GM21367 (cell line): ENCODE data around the gene PTPN4.
A peak's percentile ranks its signal among the peaks of the same experiment; 100 is the strongest.

ENCODE experiments used
- ATAC-seq: cut with Tn5 transposase; IDR thresholded peaks from one replicate; pipeline ENCODE4 v1.9.1; 2021; ENCODE audit not compliant: unreplicated experiment

PTPN4 gene

GRCh38 chr2:119846021-119846420 is 86.3 kb downstream of the PTPN4 start:
- ATAC-seq: no peak

GRCh38 chr2:119849838-119850565 is 90.3 kb downstream of the PTPN4 start:
- ATAC-seq: no peak

GRCh38 chr2:119852214-119852613 is 92.5 kb downstream of the PTPN4 start:
- no peak for ATAC-seq

- ATAC-seq: no peak
Measured at GRCh38 chr2:119853777-119854399, 94.2 kb downstream of the PTPN4 start.

GRCh38 chr2:119856469-119856901 is 96.8 kb downstream of the PTPN4 start:
- no peak for ATAC-seq

GRCh38 chr2:119857742-119858141 is 98.0 kb downstream of the PTPN4 start:
- ATAC-seq: no peak

- ATAC-seq: no peak
Measured at GRCh38 chr2:119859528-119859927, 99.8 kb downstream of the PTPN4 start.

GRCh38 chr2:119860924-119861323 is 101.2 kb downstream of the PTPN4 start:
- ATAC-seq: no peak

- ATAC-seq: peak; percentile 73
Measured at GRCh38 chr2:119862127-119862889, 102.6 kb downstream of the PTPN4 start.

GRCh38 chr2:119864318-119864717 is 104.6 kb downstream of the PTPN4 start:
- peak; percentile 48 for ATAC-seq

- ATAC-seq: no peak
Measured at GRCh38 chr2:119871725-119872124, 112.0 kb downstream of the PTPN4 start.

- ATAC-seq: no peak
Measured at GRCh38 chr2:119873350-119874315, 113.9 kb downstream of the PTPN4 start.

- ATAC-seq: no peak
Measured at GRCh38 chr2:119879502-119879901, 119.8 kb downstream of the PTPN4 start.

GRCh38 chr2:119888680-119889079 is 129.0 kb downstream of the PTPN4 start:
- ATAC-seq: no peak

- no peak for ATAC-seq
Measured at GRCh38 chr2:119897736-119898395, 138.1 kb downstream of the PTPN4 start.

GRCh38 chr2:119901013-119901412 is 141.3 kb downstream of the PTPN4 start:
- no peak for ATAC-seq

- ATAC-seq: no peak
Measured at GRCh38 chr2:119910566-119910965, 150.8 kb downstream of the PTPN4 start.

GRCh38 chr2:119914266-119914665 is 154.5 kb downstream of the PTPN4 start:
- ATAC-seq: no peak

- ATAC-seq: no peak
Measured at GRCh38 chr2:119921825-119922224, 162.1 kb downstream of the PTPN4 start.

GRCh38 chr2:119922699-119923098 is 163.0 kb downstream of the PTPN4 start:
- no peak for ATAC-seq
